Ureter (tissue), 1 donor: ENCODE measurements around the gene TRPV4. TPM values are rescaled to one million over a fixed set of nuclear protein-coding genes. Genes with fewer than 3 reads are reported as not detected.

Experiments
- DNase-seq: peaks from one replicate; pipeline ENCODE4 v3.0.0-alpha.2; 2020; ENCODE audit warnings: low spot score
- total RNA-seq: library from RNA; stranded (reverse); gene quantifications from one replicate; pipeline ENCODE4 v1.2.4, GENCODE V29; 2023
- donor health status: DM: yes; HTN: yes; CAD: no.

TRPV4 gene
- total RNA-seq, 1 donor from 2014 or later = 3.6 TPM

GRCh38 chr12:109779382-109779781 is 53.8 kb downstream of the TRPV4 start:
- no peak for DNase-seq

GRCh38 chr12:109778684-109779083 is 54.5 kb downstream of the TRPV4 start:
- no peak for DNase-seq

GRCh38 chr12:109777544-109777943 is 55.7 kb downstream of the TRPV4 start:
- DNase-seq = no peak

- no peak for DNase-seq
Observed at GRCh38 chr12:109776624-109777023, 56.6 kb downstream of the TRPV4 start.

- peak; percentile 82 for DNase-seq
Observed at GRCh38 chr12:109775172-109775881, 57.9 kb downstream of the TRPV4 start.

GRCh38 chr12:109773384-109774011 is 59.7 kb downstream of the TRPV4 start:
- DNase-seq = no peak

GRCh38 chr12:109772622-109773321 is 60.4 kb downstream of the TRPV4 start:
- DNase-seq = no peak

GRCh38 chr12:109771746-109772621 is 61.2 kb downstream of the TRPV4 start:
- DNase-seq = no peak

GRCh38 chr12:109770861-109771670 is 62.1 kb downstream of the TRPV4 start:
- DNase-seq = peak; percentile 29

GRCh38 chr12:109770104-109770860 is 62.9 kb downstream of the TRPV4 start:
- DNase-seq = peak; percentile 35

GRCh38 chr12:109768901-109769670 is 64.1 kb downstream of the TRPV4 start:
- no peak for DNase-seq

GRCh38 chr12:109767991-109768900 is 65.0 kb downstream of the TRPV4 start:
- DNase-seq = no peak

- no peak for DNase-seq
Observed at GRCh38 chr12:109767456-109767855, 65.7 kb downstream of the TRPV4 start.

GRCh38 chr12:109766251-109766778 is 66.9 kb downstream of the TRPV4 start:
- no peak for DNase-seq

- no peak for DNase-seq
Observed at GRCh38 chr12:109765446-109765810, 67.8 kb downstream of the TRPV4 start.

- no peak for DNase-seq
Observed at GRCh38 chr12:109764776-109765445, 68.3 kb downstream of the TRPV4 start.

- no peak for DNase-seq
Observed at GRCh38 chr12:109764123-109764522, 69.1 kb downstream of the TRPV4 start.
